KOPT-K1 (cell line): ENCODE measurements around the gene PIP5K1B.

Experiments
- H3K27ac ChIP-seq: fragments of 200-600 bp; sonication (generic); 2 replicates; pipeline ENCODE4 v1.5.1; 2016; ENCODE audit warnings: antibody characterized with exemption, mild to moderate bottlenecking, low read depth, low read length; ENCODE audit not compliant: poor library complexity, severe bottlenecking
- H3K36me3 ChIP-seq: fragments of 200-600 bp; sonication (generic); 2 replicates; pipeline ENCODE4 v1.5.1; 2017; ENCODE audit warnings: antibody characterized with exemption, mild to moderate bottlenecking, low read length, moderate library complexity; ENCODE audit not compliant: insufficient read depth
- H3K9me3 ChIP-seq: fragments of 200-600 bp; sonication (generic); 2 replicates; pipeline ENCODE4 v1.5.1; 2017; ENCODE audit warnings: antibody characterized with exemption, low read length, mild to moderate bottlenecking; ENCODE audit not compliant: insufficient read depth, poor library complexity, severe bottlenecking

Gene PIP5K1B

GRCh38 chr9:68999393-69000105 is 294.5 kb downstream of the PIP5K1B start:
- no peaks in the 10 kb centered on the region for H3K9me3 ChIP-seq
- no peaks in the 10 kb centered on the region for H3K36me3 ChIP-seq
- no peak overlapping the region for H3K27ac ChIP-seq

GRCh38 chr9:69001921-69002320 is 296.9 kb downstream of the PIP5K1B start:
- H3K9me3 ChIP-seq = no peaks in the 10 kb centered on the region
- no peaks in the 10 kb centered on the region for H3K36me3 ChIP-seq

GRCh38 chr9:69003051-69003450 is 298.0 kb downstream of the PIP5K1B start:
- H3K36me3 ChIP-seq = no peaks in the 10 kb centered on the region
- no peaks in the 10 kb centered on the region for H3K9me3 ChIP-seq
- no peak overlapping the region for H3K27ac ChIP-seq

More at GRCh38 chr9:69001921-69002320, 296.9 kb downstream of the PIP5K1B start:
- no peak overlapping the region for H3K27ac ChIP-seq

DNA sequence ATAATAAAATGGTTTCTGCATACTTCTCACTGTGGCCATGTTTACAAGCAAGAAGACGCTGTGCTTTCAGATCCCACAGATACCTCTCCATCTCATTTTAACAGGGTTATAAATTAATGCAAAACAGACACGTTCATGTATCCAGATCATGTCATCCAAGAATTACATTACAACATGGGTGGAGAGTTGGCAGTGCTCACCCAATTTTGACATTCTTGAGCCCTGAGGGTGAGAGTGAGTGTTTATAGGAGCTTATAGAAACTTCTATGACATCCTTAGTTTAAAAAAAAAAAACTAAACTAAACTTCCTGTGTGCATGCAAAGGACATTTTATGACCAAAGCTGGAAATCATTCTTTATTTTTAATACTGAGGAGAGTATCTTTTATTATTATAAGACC is 299.8 kb downstream of the PIP5K1B start:
- Histone ChIP-seq H3K27ac (no peak overlapping the region), H3K36me3 (no peaks in the 10 kb centered on the region), H3K9me3 (no peaks in the 10 kb centered on the region)

DNA sequence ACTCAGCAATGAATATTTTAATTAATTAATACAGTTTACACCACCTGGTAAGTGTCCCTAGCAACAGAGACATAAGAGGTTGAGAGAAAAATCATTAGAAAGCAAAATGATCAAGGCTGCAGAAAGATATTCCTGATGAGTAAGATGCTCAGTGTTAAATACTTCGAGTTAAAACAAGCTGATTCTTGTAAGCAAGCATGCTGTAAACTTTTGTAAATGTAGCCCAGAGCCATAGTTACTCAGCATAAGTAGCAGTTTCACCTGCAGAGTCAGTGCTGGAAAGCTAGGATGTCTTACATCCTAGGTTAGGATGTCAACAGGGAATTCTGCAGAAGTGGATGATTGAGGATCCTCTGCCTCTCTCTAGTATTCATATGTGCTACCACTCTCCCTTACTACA is 304.7 kb downstream of the PIP5K1B start:
- Histone ChIP-seq H3K27ac (no peak overlapping the region), H3K9me3 (no peaks in the 10 kb centered on the region), H3K36me3 (no peaks in the 10 kb centered on the region)

DNA sequence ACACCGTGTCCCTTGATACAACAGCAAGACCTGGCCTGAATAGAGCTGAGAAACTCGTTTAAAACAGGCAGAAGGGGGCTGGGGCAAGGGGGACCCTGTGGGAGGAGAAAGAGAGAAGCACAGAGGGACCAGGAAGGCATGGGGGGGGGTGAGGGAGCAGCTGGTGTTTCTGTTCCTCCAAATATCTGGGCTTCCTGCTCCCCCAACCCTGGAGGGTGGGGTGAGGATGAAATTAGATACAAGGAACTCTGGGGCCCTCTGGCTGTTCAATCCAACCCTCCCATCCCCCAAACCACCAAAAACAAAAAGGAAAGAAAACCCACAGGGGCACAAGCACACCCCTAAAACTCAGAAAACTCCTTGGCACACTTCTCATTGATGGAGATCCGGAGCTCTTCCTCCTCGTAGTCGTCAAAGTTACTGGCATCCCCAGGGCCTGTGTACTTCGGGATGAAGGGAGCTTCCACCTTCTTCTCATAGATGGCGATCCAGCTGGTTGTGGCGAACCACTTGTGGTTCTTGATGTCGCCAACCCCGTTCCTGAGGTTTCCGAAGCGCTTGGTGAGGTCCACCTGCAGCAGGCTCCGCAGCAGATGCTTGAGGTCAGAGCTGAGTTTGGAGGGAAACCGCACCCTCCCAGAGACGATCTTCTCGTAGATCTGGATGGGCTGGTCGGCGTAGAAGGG is 307.8 kb downstream of the PIP5K1B start:
- Histone ChIP-seq H3K27ac (no peak overlapping the region), H3K36me3 (no peaks in the 10 kb centered on the region), H3K9me3 (no peaks in the 10 kb centered on the region)

DNA sequence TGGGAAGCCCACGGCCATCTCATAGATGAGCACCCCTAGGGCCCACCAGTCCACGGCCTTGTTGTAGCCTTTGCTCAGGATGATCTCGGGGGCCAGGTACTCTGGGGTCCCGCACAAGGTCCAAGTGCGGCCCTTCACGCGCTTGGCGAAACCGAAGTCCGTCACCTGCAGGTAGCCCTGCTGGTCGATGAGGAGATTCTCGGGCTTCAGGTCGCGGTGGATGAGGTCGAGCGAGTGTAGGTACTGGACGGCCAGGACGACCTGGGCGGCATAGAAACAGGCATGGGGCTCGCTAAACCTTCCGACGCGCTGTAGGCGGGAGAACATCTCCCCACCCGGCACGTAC is 308.3 kb downstream of the PIP5K1B start:
- Histone ChIP-seq H3K9me3 (no peaks in the 10 kb centered on the region), H3K36me3 (no peaks in the 10 kb centered on the region), H3K27ac (no peak overlapping the region)

DNA sequence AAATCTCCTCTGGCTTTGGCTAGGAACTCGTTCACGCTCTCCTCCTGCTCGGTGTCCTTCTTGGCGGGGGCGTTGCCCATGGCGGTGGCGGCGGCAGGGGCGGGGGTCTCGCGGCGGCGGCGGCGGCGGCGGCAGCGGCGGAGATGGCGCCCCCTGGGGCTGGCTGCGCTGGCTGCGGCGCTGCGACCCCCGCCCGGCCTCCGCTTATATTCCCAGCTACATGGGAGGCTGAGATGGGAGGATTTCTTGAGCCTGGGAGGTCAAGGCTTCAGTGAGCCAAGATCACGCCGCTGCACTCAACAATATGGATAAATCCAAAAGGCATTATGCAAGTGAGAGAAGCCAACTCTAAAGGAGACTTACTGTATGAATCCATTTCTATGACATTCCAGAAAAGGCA is 309.0 kb downstream of the PIP5K1B start, which contains the start of gene PRKACG:
TSS of gene PRKACG (minus strand) at position 101 of the 400 bp plus-strand sequence. CDS start at position 80, 21 bp downstream.
- H3K27ac ChIP-seq = no peak within 1 kb of the TSS
- H3K9me3 ChIP-seq = no peaks in the 10 kb centered on the region

DNA sequence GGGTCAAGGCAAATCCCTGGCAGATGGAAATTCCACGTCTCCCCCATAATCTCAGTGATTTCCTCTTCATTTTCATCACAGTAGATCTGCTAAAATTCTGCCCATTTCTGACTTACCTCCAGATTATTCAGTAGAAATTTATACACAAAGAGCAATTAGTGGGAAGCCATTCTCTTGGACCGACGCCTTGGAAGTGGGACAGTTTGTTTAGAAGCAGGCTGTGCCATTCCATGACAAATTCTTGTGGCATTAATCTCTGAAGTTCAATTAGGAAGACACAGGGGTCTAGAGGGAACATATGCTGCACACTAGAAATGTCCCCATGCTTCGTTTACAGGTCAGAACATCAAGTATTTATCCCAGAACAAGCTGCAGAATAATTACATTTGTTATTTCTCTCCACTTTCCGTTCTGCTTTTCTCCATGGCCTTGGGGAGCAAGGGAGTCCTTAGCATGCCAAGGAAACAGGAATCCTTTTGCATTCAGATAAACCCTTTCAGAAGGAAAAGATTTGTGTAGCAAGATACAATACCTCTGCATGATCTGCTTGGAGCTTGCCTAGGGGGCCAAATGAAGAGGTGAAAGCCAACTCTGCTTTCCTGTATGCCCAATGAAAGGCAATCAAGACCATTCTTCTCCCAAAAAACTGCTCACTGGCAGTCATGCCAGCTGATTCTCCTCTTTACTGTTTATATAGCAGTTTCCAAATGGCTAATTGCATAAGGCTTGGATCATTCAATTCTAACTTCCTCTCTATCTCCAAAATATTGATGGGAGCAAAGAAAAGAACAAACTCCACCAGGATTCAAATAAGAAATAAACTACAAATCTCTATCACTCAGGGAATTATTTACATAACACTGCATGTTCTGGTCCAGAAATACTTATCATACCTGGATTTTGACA is 311.4 kb downstream of the PIP5K1B start:
- Histone ChIP-seq H3K36me3 (no peaks in the 10 kb centered on the region), H3K27ac (no peak overlapping the region), H3K9me3 (no peaks in the 10 kb centered on the region)

More for the DNA sequence above, 309.0 kb downstream of the PIP5K1B start, which contains the start of gene PRKACG:
- H3K36me3 ChIP-seq = no peaks in the 10 kb centered on the region

GRCh38 chr9:69018737-69019136 is 313.7 kb downstream of the PIP5K1B start:
- H3K9me3 ChIP-seq = no peaks in the 10 kb centered on the region
- no peaks in the 10 kb centered on the region for H3K36me3 ChIP-seq
- no peak overlapping the region for H3K27ac ChIP-seq

- Histone ChIP-seq H3K27ac (no peak overlapping the region), H3K9me3 (no peaks in the 10 kb centered on the region), H3K36me3 (no peaks in the 10 kb centered on the region)
Measured at GRCh38 chr9:69019808-69020207, 314.8 kb downstream of the PIP5K1B start.

- no peaks in the 10 kb centered on the region for H3K36me3 ChIP-seq
- no peak overlapping the region for H3K27ac ChIP-seq
- H3K9me3 ChIP-seq = no peaks in the 10 kb centered on the region
Measured at GRCh38 chr9:69020301-69021145, 315.5 kb downstream of the PIP5K1B start.

GRCh38 chr9:69023650-69024049 is 318.6 kb downstream of the PIP5K1B start:
- H3K36me3 ChIP-seq = no peaks in the 10 kb centered on the region
- no peaks in the 10 kb centered on the region for H3K9me3 ChIP-seq
- H3K27ac ChIP-seq = no peak overlapping the region

- Histone ChIP-seq H3K36me3 (no peaks in the 10 kb centered on the region), H3K27ac (no peak overlapping the region)
Measured at GRCh38 chr9:69027355-69028097, 322.5 kb downstream of the PIP5K1B start.

More at GRCh38 chr9:69027355-69028097, 322.5 kb downstream of the PIP5K1B start:
- H3K9me3 ChIP-seq = peaks cover 12% of the 10 kb centered on the region
